Activated CD8-positive, alpha-beta memory T cell treated with anti-CD3 and anti-CD28 coated beads, Interleukin-2, amount 50 U/mL, for 1 hour (primary cell): ENCODE measurements around the gene CAPN3.

Source experiments
- DNase-seq: peaks from one replicate; pipeline ENCODE4 v3.0.0-alpha.2; 2020; ENCODE audit errors: extremely low read depth

Gene CAPN3

GRCh38 chr15:42394106-42394505 lies 34.8 kb downstream of the CAPN3 start:
- no peak for DNase-seq

DNA sequence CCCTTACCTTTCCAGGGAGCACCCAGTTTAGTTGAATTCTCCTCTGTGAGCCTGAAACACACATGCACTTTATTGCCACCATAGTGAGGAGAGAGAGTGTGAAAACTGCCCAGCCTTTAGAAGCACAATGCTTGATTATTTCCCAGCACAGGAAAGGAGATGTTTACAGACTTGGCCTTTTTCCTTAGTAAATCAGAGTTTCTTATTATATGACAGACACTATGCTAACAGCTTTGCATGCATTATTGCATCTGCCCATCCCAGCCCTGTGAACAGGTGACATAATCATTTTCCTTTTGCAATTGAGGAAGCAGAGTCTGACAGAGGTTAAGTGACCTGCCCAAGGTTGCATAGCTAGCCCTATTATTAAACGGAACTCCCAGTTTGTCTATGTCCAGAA lies 36.5 kb downstream of the CAPN3 start:
- no peak for DNase-seq

- no peak for DNase-seq
Measured at GRCh38 chr15:42401544-42402454, 42.5 kb downstream of the CAPN3 start.

DNA sequence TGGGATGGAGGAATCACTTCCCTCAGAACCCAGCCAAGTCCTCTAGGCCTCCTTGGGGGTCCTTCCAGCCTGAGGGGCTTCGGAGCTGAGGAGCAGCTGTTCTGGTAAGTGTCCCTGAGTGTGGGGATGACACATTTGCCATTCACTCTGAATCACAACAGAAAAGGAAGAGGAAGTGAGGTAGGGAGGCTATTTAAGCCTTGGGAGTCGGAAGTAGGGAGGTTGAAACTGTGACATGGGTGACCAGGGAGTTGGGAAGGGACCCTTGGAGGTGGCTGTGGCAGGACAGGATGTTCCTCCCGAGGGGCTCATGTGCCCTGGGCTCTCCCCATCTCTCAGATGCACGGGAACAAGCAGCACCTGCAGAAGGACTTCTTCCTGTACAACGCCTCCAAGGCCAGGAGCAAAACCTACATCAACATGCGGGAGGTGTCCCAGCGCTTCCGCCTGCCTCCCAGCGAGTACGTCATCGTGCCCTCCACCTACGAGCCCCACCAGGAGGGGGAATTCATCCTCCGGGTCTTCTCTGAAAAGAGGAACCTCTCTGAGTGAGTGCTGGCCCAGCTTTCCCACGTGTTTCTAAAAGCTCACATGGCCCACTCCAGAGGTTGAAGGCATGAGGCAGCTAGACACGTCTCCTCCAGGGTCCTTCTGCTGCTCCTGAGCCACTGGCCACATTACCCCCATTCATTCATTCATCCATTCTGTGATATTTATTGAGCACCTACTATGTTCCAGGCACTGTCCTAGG lies 43.3 kb downstream of the CAPN3 start:
- DNase-seq, result no peak

GRCh38 chr15:42403389-42403788 lies 44.1 kb downstream of the CAPN3 start:
- no peak for DNase-seq

- DNase-seq, result no peak
Measured at GRCh38 chr15:42404461-42405235, 45.3 kb downstream of the CAPN3 start.

GRCh38 chr15:42405863-42406482 lies 46.7 kb downstream of the CAPN3 start:
- no peak for DNase-seq

DNA sequence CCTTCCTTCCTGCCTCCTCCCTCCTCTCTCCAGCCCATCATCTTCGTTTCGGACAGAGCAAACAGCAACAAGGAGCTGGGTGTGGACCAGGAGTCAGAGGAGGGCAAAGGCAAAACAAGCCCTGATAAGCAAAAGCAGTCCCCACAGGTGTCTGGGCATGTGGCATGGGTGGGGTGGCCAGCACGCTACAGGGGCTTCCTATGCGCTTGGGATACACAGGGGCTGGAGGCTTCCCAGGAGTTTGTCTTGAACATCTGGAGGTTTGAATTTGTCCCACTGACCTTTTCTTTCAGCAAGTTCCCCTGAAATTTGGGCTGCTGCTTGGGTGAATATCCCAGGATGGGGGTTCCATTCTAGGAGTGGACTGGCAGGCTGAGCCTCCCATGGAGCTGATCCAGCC lies 48.9 kb downstream of the CAPN3 start:
- DNase-seq, result no peak

GRCh38 chr15:42409011-42409410 lies 49.7 kb downstream of the CAPN3 start:
- DNase-seq, result no peak

DNA sequence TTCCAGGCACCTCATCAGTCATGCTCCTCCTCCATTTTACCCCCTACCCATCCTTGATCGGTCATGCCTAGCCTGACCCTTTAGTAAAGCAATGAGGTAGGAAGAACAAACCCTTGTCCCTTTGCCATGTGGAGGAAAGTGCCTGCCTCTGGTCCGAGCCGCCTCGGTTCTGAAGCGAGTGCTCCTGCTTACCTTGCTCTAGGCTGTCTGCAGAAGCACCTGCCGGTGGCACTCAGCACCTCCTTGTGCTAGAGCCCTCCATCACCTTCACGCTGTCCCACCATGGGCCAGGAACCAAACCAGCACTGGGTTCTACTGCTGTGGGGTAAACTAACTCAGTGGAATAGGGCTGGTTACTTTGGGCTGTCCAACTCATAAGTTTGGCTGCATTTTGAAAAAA lies 52.6 kb downstream of the CAPN3 start:
- no peak for DNase-seq

DNA sequence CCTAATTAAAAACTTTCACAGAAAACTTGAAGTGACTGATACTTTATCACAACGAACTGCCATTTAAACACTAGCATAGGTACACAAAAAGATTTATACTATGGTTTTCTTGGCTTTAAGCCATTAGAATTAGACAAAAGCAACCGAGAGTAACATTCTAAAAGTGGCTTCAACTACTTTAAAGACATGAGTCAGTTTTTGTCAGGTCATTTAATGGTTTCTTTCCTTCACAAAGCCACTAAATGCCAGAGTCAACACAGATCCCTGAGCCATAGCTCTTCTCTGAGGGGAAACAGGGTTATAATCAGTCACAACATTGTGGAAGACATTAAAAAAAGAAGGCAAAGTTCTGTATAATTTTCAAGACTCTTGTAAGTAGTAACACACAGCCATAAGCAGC lies 54.6 kb downstream of the CAPN3 start:
- DNase-seq, result no peak

GRCh38 chr15:42419369-42419768 lies 60.1 kb downstream of the CAPN3 start:
- DNase-seq, result no peak

- no peak for DNase-seq
Measured at GRCh38 chr15:42421376-42421775, 62.1 kb downstream of the CAPN3 start.

DNA sequence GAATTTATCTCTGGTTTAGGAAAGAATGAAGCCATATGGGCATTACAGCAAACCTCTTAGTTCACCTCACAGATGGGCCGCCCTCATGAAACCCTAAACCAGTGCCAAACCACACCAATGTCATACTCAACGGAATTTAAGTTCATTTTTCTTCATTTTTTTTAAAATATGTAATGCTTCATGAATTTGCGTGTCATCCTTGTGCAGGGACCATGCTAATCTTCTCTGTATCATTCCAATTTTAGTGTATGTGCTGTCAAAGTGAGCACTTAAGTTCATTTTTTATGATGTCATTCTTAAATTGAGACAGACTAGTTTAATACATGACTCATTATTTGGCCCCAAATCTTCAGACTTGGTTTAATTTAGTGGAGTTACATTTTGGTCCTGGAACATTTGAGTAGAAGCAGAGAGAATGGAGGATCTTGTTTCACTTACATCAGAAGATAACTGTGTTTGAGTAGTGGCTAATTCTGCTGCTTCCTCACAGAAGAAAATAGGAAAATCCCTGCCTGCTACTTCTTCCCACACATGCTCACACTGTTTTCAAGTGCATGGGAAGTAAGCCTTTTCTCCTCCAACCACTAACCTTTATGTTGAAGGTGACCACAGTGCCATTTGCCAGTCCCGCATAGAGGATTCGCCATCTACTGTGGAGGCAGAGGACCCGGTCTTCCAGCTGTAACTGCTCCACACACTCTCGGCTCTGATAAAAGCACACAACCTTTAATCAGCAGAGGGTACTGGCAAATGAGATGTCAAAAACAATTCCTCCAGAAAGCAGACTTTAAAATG lies 68.3 kb downstream of the CAPN3 start:
- DNase-seq, result no peak

- no peak for DNase-seq
Measured at GRCh38 chr15:42444415-42445063, 85.2 kb downstream of the CAPN3 start.

GRCh38 chr15:42445551-42445950 lies 86.2 kb downstream of the CAPN3 start:
- DNase-seq, result no peak

- DNase-seq, result no peak
Measured at GRCh38 chr15:42447599-42447998, 88.3 kb downstream of the CAPN3 start.

GRCh38 chr15:42448281-42448680 lies 89.0 kb downstream of the CAPN3 start:
- DNase-seq, result no peak

DNA sequence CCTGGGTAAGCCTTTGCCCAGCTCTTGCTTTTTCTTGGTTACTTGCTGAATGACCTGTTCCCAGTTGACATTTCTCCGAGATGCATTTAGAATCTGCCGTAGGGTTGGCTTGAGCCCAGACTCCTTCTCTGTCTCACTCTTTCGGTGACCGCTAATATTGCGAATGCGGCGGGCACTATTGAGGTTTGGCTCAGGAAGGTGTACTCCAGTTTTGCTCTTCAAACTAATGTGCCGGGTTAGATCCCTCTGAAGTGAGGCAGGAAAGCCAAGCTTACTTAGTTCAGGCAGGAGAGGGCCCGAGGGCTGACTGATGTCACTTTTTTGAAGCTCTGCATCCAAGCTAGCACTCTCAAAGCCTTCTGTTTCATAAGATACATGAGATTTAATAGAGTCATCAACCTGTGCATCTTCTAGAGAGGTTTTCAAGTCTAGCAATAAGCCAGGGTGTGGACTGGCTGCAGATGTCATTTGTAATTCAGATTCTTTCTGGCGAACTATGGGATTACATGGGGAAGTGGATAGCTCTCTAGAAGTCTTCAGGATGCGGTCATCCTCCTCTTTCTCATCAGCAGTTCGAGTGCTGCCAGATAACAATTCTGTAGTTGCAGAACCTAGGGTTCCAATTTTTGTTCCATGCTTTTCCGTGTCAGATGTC lies 90.6 kb downstream of the CAPN3 start:
- no peak for DNase-seq

DNA sequence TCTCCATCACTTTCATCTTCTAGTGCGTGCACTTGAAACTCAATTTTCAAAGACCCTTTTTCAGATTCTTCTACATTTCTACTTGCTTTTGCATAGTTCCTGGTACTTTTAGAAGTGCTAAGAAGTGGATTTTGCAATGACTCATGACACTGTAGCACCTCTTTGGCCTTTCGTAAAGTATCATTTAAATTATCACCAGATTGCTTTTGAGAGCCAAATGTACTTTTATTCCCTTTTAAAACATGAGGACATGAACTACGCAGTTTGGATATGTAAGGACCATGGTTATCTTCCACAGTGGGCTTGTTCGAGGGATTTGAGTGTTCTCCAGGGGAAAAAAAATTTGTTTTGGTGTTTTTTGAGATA lies 91.1 kb downstream of the CAPN3 start:
- no peak for DNase-seq
